Measurements from ENCODE around the gene CPNE6. TPM values are rescaled to one million over a fixed set of nuclear protein-coding genes. Genes with fewer than 3 reads are reported as not detected.

CPNE6 gene
- total and polyA plus RNA-seq, 2 of the 13 experiments (the other 11 are each of a cell fraction or from before 2014, with no cell fraction given): not detected

DNA sequence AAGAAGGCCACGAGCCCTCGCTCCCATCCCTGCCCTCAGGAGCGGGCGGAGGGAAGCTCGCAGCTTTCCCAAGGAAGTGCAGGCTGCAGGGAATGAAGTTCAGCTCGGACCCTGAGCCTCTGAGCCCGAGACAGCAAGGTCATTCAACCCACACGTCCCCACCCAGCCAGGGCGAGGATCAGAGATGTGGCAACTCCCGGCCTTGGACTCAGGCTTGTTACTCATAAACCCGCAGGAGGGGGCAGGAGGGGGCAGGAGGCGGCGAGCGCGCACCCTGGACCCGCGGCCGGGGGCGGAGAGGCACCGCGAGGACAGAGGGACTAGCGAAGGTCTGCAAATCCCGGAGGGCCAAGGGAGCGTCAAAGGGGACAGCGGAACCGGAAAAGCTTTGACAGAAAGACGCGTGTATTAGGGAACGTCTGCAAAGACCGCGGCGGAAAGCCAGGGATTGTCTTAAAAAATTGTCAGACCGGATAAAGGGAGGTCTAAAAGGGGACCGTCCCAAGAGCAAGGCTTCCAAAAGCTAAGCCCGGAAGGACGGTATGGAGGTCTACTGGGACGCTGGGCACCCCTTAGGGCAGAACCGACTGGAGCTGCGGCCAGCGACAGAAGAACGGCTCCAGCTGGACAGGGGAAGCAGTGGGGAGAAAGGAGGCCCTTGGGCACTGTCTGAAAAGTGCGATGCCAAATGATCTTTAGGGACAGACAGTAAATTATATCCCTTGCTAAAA lies 42.6 kb downstream of the CPNE6 start (continued):
- TF ChIP-seq CBX1 (IDR thresholded peaks at IDR 0.05; ENCODE audit: low read depth) (peak; percentile 97), ZNF547 (CRISPR knock-in tag; IDR thresholded peaks at IDR 0.05) (peak; percentile 86), ZNF788 (CRISPR knock-in tag; IDR thresholded peaks at IDR 0.05; ENCODE audit: borderline replicate concordance) (peak; percentile 100), ZEB1 (IDR thresholded peaks at IDR 0.05; ENCODE audit: insufficient replicate concordance, low read depth) (no peak), ZNF101 (CRISPR knock-in tag; IDR thresholded peaks at IDR 0.05; ENCODE audit: borderline replicate concordance, low read depth) (0 out of 2 replicates have a peak, but pooled peaks have one; percentile 96), NR1H2 (CRISPR knock-in tag; IDR thresholded peaks at IDR 0.05; ENCODE audit: borderline replicate concordance, low read depth) (peak; percentile 98; the same call in 1 of the 2 replicates), ZNF446 (CRISPR knock-in tag; IDR thresholded peaks at IDR 0.05) (no peak)
- TF ChIP-seq, protein P1, sequence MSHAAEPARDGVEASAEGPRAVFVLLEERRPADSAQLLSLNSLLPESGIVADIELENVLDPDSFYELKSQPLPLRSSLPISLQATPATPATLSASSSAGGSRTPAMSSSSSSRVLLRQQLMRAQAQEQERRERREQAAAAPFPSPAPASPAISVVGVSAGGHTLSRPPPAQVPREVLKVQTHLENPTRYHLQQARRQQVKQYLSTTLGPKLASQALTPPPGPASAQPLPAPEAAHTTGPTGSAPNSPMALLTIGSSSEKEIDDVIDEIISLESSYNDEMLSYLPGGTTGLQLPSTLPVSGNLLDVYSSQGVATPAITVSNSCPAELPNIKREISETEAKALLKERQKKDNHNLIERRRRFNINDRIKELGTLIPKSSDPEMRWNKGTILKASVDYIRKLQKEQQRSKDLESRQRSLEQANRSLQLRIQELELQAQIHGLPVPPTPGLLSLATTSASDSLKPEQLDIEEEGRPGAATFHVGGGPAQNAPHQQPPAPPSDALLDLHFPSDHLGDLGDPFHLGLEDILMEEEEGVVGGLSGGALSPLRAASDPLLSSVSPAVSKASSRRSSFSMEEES (CRISPR knock-in tag; IDR thresholded peaks at IDR 0.05): peak; percentile 91
- TF ChIP-seq, protein P2, sequence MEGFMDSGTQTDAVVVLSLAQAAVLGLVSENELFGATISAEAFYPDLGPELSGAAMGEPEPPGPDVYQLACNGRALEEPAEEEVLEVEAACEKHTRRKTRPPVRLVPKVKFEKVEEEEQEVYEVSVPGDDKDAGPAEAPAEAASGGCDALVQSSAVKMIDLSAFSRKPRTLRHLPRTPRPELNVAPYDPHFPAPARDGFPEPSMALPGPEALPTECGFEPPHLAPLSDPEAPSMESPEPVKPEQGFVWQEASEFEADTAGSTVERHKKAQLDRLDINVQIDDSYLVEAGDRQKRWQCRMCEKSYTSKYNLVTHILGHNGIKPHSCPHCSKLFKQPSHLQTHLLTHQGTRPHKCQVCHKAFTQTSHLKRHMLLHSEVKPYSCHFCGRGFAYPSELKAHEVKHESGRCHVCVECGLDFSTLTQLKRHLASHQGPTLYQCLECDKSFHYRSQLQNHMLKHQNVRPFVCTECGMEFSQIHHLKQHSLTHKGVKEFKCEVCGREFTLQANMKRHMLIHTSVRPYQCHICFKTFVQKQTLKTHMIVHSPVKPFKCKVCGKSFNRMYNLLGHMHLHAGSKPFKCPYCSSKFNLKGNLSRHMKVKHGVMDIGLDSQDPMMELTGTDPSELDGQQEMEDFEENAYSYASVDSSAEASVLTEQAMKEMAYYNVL (CRISPR knock-in tag; IDR thresholded peaks at IDR 0.05; ENCODE audit: borderline replicate concordance): peak; percentile 87; the same call in 1 of the 2 replicates
- TF ChIP-seq, protein P3, sequence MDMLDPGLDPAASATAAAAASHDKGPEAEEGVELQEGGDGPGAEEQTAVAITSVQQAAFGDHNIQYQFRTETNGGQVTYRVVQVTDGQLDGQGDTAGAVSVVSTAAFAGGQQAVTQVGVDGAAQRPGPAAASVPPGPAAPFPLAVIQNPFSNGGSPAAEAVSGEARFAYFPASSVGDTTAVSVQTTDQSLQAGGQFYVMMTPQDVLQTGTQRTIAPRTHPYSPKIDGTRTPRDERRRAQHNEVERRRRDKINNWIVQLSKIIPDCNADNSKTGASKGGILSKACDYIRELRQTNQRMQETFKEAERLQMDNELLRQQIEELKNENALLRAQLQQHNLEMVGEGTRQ (IDR thresholded peaks at IDR 0.05; ENCODE audit: low read depth, low read length): no peak
- TF ChIP-seq, protein P3 (CRISPR knock-in tag; IDR thresholded peaks at IDR 0.05; ENCODE audit: borderline replicate concordance): no peak; the same call in 1 of the 2 replicates
- TF ChIP-seq, protein P4, sequence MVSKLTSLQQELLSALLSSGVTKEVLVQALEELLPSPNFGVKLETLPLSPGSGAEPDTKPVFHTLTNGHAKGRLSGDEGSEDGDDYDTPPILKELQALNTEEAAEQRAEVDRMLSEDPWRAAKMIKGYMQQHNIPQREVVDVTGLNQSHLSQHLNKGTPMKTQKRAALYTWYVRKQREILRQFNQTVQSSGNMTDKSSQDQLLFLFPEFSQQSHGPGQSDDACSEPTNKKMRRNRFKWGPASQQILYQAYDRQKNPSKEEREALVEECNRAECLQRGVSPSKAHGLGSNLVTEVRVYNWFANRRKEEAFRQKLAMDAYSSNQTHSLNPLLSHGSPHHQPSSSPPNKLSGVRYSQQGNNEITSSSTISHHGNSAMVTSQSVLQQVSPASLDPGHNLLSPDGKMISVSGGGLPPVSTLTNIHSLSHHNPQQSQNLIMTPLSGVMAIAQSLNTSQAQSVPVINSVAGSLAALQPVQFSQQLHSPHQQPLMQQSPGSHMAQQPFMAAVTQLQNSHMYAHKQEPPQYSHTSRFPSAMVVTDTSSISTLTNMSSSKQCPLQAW (CRISPR knock-in tag; IDR thresholded peaks at IDR 0.05): peak; percentile 100
- TF ChIP-seq, protein P5, sequence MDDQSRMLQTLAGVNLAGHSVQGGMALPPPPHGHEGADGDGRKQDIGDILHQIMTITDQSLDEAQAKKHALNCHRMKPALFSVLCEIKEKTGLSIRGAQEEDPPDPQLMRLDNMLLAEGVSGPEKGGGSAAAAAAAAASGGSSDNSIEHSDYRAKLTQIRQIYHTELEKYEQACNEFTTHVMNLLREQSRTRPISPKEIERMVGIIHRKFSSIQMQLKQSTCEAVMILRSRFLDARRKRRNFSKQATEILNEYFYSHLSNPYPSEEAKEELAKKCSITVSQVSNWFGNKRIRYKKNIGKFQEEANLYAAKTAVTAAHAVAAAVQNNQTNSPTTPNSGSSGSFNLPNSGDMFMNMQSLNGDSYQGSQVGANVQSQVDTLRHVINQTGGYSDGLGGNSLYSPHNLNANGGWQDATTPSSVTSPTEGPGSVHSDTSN (CRISPR knock-in tag; IDR thresholded peaks at IDR 0.05; ENCODE audit: borderline replicate concordance): peak; percentile 2; the same call in 1 of the 2 replicates
- TF ChIP-seq, protein P6, sequence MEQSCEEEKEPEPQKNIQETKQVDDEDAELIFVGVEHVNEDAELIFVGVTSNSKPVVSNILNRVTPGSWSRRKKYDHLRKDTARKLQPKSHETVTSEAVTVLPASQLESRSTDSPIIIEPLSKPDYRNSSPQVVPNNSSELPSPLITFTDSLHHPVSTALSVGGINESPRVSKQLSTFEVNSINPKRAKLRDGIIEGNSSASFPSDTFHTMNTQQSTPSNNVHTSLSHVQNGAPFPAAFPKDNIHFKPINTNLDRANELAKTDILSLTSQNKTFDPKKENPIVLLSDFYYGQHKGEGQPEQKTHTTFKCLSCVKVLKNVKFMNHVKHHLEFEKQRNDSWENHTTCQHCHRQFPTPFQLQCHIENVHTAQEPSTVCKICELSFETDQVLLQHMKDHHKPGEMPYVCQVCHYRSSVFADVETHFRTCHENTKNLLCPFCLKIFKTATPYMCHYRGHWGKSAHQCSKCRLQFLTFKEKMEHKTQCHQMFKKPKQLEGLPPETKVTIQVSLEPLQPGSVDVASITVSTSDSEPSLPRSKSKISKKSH (CRISPR knock-in tag; IDR thresholded peaks at IDR 0.05; ENCODE audit: borderline replicate concordance): peak; percentile 72; the same call in 1 of the 2 replicates
- TF ChIP-seq, protein P7, sequence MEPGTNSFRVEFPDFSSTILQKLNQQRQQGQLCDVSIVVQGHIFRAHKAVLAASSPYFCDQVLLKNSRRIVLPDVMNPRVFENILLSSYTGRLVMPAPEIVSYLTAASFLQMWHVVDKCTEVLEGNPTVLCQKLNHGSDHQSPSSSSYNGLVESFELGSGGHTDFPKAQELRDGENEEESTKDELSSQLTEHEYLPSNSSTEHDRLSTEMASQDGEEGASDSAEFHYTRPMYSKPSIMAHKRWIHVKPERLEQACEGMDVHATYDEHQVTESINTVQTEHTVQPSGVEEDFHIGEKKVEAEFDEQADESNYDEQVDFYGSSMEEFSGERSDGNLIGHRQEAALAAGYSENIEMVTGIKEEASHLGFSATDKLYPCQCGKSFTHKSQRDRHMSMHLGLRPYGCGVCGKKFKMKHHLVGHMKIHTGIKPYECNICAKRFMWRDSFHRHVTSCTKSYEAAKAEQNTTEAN (CRISPR knock-in tag; conservative IDR thresholded peaks at IDR 0.05): peak; percentile 87

Measured in HepG2 (cell line).